Spinal cord (tissue), 10 donors: Measurements from ENCODE around the gene REC114. TPM values are rescaled to one million over a fixed set of nuclear protein-coding genes. Genes with fewer than 3 reads are reported as not detected.
"Not testable (repeated sequence)": the region's sequence is repeated elsewhere in the genome, so short reads cannot be mapped to it uniquely, and the experiment has no call there.

Experiments used
- DNase-seq, 6 donors: peaks; one replicate each; pipeline versions ENCODE4 v3.0.0 to v3.0.0-alpha.2; 2013 to 2015; ENCODE audit warnings: low spot score in 6 of 6, low read depth in 4 of 6
- H3K27ac ChIP-seq: one replicate; pipeline ENCODE4 v1.5.1; 2013; ENCODE audit warnings: low read depth, low read length, control low read depth
- H3K27me3 ChIP-seq: one replicate; pipeline ENCODE4 v1.6.1; 2013; ENCODE audit warnings: low read length; ENCODE audit not compliant: control insufficient read depth, insufficient read depth
- H3K36me3 ChIP-seq: one replicate; pipeline ENCODE4 v1.6.1; 2013; ENCODE audit warnings: low read length; ENCODE audit not compliant: control insufficient read depth, insufficient read depth
- H3K4me1 ChIP-seq: one replicate; pipeline ENCODE4 v1.6.1; 2013; ENCODE audit warnings: low read length; ENCODE audit not compliant: control insufficient read depth, insufficient read depth
- H3K4me3 ChIP-seq: one replicate; pipeline ENCODE4 v1.5.1; 2013; ENCODE audit warnings: low read depth, low read length, control low read depth
- H3K9me3 ChIP-seq: one replicate; pipeline ENCODE4 v1.6.1; 2013; ENCODE audit warnings: low read length; ENCODE audit not compliant: control insufficient read depth, insufficient read depth
- WGBS: methylation state at CpG from one replicate; pipeline ENCODE4 v1.1.5; 2013; ENCODE audit warnings: missing lambda C conversion rate; ENCODE audit not compliant: insufficient coverage; 5-methylcytosine and 5-hydroxymethylcytosine counted together
- polyA plus RNA-seq, 2 donors: library from polyadenylated mRNA; unstranded; fragments of 120-200 nt; gene quantifications; one replicate each; pipeline ENCODE4 v1.2.1, GENCODE V29; 2013; ENCODE audit not compliant: insufficient read length in 2 of 2
- total RNA-seq, 2 donors: library from RNA; depleted of rRNA in 1 of 2; stranded (reverse); fragments of 120-200 nt in 1 of 2; fragments of >200 nt in 1 of 2; gene quantifications; one replicate each; pipeline versions ENCODE4 v1.2.3 to v1.2.4, GENCODE V29; 2013 to 2014
- donor health status: healthy.

REC114 gene
- total and polyA plus RNA-seq, 4 donors = not detected

DNA sequence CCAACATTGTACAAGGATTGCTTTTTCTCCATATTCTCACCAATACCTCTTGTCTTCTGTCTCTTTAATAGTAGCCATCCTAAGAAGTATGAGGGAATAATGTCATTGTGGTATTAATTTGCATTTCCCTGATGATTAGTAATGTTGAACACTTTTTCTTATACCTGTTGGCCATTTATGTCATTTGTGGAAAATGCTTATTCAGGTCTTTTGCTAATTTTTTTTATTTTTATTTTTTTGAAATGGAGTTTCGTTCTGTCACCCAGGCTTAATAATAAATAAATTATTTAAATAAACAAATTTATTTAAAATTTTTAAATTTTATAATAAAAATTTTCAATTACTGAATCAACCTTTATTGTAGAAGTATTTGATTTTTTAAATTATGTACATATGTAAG is 37.1 kb downstream of the REC114 start:
- no peaks in the 10 kb centered on the region for H3K36me3 ChIP-seq
- H3K27ac ChIP-seq = no peak overlapping the region
- no CpG with 5 or more reads among the region's 1 CpG for WGBS
- H3K4me1 ChIP-seq = no peaks in the 10 kb centered on the region
- DNase-seq = no peak
- H3K4me3 ChIP-seq = no peak overlapping the region
- H3K27me3 ChIP-seq = no peaks in the 10 kb centered on the region
- peaks cover 2% of the 10 kb centered on the region for H3K9me3 ChIP-seq

DNA sequence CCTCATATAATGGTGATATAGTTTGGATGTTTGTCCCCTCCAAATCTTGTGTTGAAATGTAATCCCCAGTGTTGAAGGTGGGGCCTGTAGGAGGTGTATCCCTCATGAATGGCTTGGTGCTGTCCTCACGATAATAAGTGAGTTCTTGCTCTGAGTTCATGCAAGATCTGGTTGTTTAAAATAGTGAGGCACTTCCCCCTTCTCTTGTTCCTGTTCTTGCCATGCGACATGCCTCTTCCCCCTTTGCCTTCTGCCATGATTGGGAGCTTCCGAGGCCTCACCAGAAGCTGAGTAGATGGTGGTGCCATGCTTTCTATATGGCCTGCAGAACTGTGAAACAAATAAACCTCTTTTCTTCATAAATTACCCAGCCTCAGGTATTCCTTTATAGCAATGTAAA is 39.2 kb downstream of the REC114 start:
- 100% methylated on average over 1 of the region's 3 CpGs for WGBS
- Histone ChIP-seq H3K36me3 (no peaks in the 10 kb centered on the region), H3K4me1 (no peaks in the 10 kb centered on the region), H3K4me3 (no peak overlapping the region), H3K27me3 (no peaks in the 10 kb centered on the region), H3K9me3 (no peaks in the 10 kb centered on the region), H3K27ac (no peak overlapping the region)
- no peak for DNase-seq

DNA sequence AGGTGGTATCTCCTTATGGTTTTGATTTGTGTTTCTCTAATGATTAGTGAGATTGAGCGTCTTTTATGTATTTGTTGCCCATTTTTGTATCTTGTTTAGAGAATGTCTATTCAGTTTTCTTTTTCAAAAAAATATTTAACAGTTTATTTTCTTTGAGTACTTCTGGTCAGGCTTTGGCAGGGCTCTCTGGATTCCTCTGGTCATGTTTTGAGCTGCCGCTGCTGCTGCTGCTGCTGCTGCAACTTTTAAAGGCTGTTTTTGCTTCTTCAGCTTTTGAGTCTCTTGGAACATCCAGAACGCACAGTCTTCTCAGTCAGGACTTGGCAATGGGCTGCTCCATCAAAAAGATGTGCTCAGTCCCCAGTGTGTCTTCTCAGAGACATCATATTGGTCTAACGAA is 40.1 kb downstream of the REC114 start:
- no peak for DNase-seq
- WGBS = 94% methylated on average over 2 of the region's 4 CpGs
- Histone ChIP-seq H3K4me1 (no peaks in the 10 kb centered on the region), H3K4me3 (no peak overlapping the region), H3K27me3 (no peaks in the 10 kb centered on the region), H3K9me3 (no peaks in the 10 kb centered on the region), H3K27ac (no peak overlapping the region), H3K36me3 (no peaks in the 10 kb centered on the region)

DNA sequence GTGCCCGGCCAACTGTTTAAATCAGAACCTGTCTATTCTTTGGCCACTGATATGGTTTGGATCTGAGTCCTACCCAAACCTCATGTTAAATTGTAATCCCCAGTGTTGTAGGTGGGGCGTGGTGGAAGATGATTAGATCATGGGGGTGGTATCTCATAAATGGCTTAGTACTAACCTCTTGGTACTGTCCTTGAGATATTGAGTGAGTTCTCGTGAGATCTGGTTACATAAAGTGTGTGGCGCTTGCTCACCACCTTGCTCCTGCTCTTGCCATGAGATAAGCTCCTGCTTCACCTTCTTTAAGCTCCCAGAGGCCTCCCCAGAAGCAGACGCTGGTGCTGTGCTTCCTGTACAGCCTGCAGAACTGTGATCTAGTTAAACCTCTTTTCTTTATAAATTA is 42.4 kb downstream of the REC114 start:
- no peaks in the 10 kb centered on the region for H3K4me1 ChIP-seq
- WGBS = 100% methylated on average over 2 of the region's 5 CpGs
- H3K9me3 ChIP-seq = no peaks in the 10 kb centered on the region
- H3K27ac ChIP-seq = no peak overlapping the region
- no peak for DNase-seq
- no peaks in the 10 kb centered on the region for H3K36me3 ChIP-seq
- H3K27me3 ChIP-seq = no peaks in the 10 kb centered on the region
- H3K4me3 ChIP-seq = no peak overlapping the region

DNA sequence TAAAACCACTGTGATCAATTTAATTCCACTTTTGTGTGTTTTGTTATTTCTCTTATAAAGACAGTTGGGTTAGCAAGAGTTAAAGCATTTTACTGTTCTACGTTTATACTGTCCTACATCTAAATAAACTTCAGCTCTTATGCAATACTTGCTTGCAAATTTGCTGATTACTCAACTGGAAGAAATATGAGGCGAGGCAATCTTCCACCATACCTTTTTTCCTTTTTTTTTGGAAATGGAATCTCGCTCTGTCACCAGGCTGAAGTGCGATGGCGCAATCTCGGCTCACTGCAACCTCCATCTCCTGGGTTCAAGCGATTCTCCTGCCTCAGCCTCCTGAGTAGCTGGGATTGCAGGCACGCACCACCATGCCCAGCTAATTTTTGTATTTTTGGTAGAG is 42.9 kb downstream of the REC114 start:
- not testable (repeated sequence) for H3K27me3 ChIP-seq, H3K36me3 ChIP-seq
- no CpG with 5 or more reads among the region's 8 CpGs for WGBS

DNA sequence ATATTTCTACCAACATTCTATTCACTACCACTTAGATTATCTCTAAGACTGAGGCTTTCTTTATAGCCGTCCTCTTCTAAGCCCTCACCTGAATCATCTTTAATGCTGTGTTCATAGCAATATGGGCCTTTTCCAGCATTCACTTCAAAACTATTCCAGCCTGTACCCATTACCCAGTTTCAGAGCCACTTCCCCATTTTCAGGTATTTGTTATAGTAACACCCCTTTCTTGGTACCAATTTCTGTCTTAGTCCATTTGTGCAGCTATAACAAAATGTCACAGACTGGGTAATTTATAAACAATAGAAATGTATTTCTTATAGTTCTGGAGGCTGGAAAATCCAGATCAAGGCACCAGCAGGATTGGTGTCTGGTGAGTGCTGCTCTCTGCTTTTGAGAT is 45.7 kb downstream of the REC114 start:
- H3K27ac ChIP-seq = no peak overlapping the region
- no peak overlapping the region for H3K4me3 ChIP-seq
- H3K36me3 ChIP-seq = no peaks in the 10 kb centered on the region
- DNase-seq = no peak
- no peaks in the 10 kb centered on the region for H3K9me3 ChIP-seq
- WGBS = 100% methylated on average over 1 of the region's 1 CpG
- H3K27me3 ChIP-seq = no peaks in the 10 kb centered on the region
- no peaks in the 10 kb centered on the region for H3K4me1 ChIP-seq

More for the DNA sequence above, 42.9 kb downstream of the REC114 start:
- DNase-seq, H3K4me1 ChIP-seq, H3K27ac ChIP-seq, H3K9me3 ChIP-seq, H3K4me3 ChIP-seq: not testable (repeated sequence)

DNA sequence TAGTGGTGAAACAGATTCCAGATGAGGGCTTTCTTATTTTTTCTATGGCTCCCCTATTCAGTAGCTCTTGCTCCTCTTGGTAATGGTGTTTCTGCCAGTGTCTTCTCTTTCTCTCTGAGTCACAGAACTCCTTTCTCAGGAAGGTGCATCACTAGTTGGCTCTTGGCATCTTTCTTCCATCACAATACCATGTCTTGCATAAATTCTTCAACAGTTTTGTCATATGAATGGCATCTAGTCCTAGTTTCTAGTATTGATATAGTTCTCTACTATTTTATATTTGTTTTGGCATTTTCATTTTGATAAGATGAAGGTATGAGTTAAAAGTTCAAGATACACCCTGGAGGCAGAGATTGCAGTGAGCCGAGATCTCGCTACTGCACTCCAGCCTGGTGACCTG is 51.0 kb downstream of the REC114 start:
- no peaks in the 10 kb centered on the region for H3K9me3 ChIP-seq
- H3K36me3 ChIP-seq = no peaks in the 10 kb centered on the region
- H3K27me3 ChIP-seq = no peaks in the 10 kb centered on the region
- H3K4me3 ChIP-seq = no peak overlapping the region
- no peak for DNase-seq
- H3K27ac ChIP-seq = no peak overlapping the region
- no peaks in the 10 kb centered on the region for H3K4me1 ChIP-seq
- WGBS = no CpG with 5 or more reads among the region's 2 CpGs

DNA sequence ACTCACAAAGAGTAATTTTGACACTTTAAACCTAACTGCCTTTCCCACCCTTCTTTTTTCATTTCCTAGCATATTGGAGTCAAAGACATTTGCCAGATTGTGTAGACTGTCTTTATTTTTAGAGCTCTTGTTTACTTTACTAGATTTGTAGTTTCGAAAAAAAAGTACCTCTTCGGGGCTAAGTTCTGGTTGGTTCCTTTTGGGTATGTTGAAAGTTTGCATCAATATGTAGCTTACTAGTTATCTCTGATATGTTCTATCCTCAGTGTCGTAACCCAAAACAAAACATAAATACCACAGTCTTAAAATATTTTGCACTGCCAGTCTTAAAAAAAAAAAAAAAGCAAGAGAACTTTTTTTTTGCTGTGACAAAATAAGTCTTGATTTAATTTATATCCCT is 52.2 kb downstream of the REC114 start:
- no CpG with 5 or more reads among the region's 3 CpGs for WGBS
- DNase-seq = no peak

DNA sequence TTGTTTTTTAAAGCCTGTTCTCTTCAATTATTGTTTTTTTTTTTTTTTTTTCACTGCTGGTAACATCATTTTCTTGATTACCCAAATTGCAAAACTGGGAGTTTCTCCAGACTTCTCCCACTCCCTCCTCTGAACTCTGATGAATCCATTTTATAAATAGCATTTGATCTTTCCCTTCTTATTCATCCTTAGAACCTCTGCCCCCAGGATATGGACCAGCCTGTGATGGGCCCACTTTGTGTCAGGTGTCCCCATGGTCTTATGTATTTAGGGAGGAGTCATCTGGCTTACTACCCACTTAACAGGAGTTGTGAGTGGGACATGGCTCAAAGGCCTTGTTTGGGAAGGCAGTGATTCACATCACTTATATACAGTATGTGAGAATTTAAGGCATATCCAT is 57.7 kb downstream of the REC114 start:
- Histone ChIP-seq H3K36me3 (no peaks in the 10 kb centered on the region), H3K9me3 (no peaks in the 10 kb centered on the region), H3K4me3 (no peak overlapping the region), H3K27ac (no peak overlapping the region), H3K4me1 (no peaks in the 10 kb centered on the region), H3K27me3 (no peaks in the 10 kb centered on the region)
- no peak for DNase-seq

More for the DNA sequence above, 52.2 kb downstream of the REC114 start:
- Histone ChIP-seq H3K27me3 (no peaks in the 10 kb centered on the region), H3K9me3 (no peaks in the 10 kb centered on the region), H3K36me3 (no peaks in the 10 kb centered on the region), H3K4me3 (no peak overlapping the region), H3K4me1 (no peaks in the 10 kb centered on the region), H3K27ac (no peak overlapping the region)

DNA sequence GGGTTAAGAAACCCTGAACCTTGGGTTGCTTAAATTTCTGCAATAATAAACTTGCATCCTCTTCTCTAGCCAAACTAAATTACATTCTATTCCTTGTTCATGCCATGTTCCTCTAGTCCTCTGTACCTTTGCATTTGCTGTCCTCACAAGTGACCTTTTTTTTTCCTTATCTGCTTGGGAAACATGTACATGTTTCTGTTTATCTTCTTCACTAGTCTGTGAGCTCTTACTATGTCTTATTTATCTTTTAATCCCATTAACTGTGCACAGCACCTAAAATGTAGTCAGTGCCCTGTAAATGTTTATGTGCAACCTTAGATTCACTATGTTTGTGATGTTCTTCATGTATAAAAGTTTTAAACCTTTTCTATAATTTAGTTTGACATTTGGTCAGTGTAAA is 61.9 kb downstream of the REC114 start:
- no peak for DNase-seq
- no peak overlapping the region for H3K4me3 ChIP-seq
- no peaks in the 10 kb centered on the region for H3K27me3 ChIP-seq
- no peaks in the 10 kb centered on the region for H3K9me3 ChIP-seq
- H3K36me3 ChIP-seq = no peaks in the 10 kb centered on the region
- no peak overlapping the region for H3K27ac ChIP-seq
- no peaks in the 10 kb centered on the region for H3K4me1 ChIP-seq
